DOHH2 (cell line): Measurements from ENCODE around the gene WDR35.
A peak's percentile ranks its signal among the peaks of the same experiment; 100 is the strongest.

Experiments used
- H3F3A ChIP-seq: fragments of 200-600 bp; sonication (generic), shearing (Covaris generic); 2 replicates; pipeline ENCODE4 v1.6.0; 2016; ENCODE audit warnings: antibody characterized with exemption, mild to moderate bottlenecking; ENCODE audit not compliant: control insufficient read depth, insufficient read depth
- H3K27ac ChIP-seq: fragments of 200-600 bp; sonication (generic); 2 replicates; pipeline ENCODE4 v1.5.1; 2014; ENCODE audit warnings: low read depth, mild to moderate bottlenecking, low read length, moderate library complexity
- H3K27me3 ChIP-seq: fragments of 200-600 bp; sonication (generic); 2 replicates; pipeline ENCODE4 v1.6.1; 2014; ENCODE audit warnings: mild to moderate bottlenecking, low read length, mixed read lengths; ENCODE audit not compliant: control insufficient read depth
- H3K36me3 ChIP-seq: fragments of 200-600 bp; sonication (generic); 2 replicates; pipeline ENCODE4 v1.6.1; 2014; ENCODE audit warnings: mild to moderate bottlenecking, low read length, moderate library complexity, mixed read lengths; ENCODE audit not compliant: control insufficient read depth
- H3K4me1 ChIP-seq: fragments of 200-600 bp; sonication (generic); 2 replicates; pipeline ENCODE4 v1.6.1; 2014; ENCODE audit warnings: mild to moderate bottlenecking, low read length, mixed read lengths; ENCODE audit not compliant: control insufficient read depth
- H3K4me2 ChIP-seq: fragments of 200-600 bp; sonication (generic); 2 replicates; pipeline ENCODE4 v1.6.0; 2014; ENCODE audit warnings: mild to moderate bottlenecking, low read length, moderate library complexity
- H3K4me3 ChIP-seq: fragments of 200-600 bp; sonication (generic); 2 replicates; pipeline ENCODE4 v1.5.1; 2014; ENCODE audit warnings: mild to moderate bottlenecking, low read length, mixed read lengths
- H3K79me2 ChIP-seq: fragments of 200-600 bp; sonication (generic); 2 replicates; pipeline ENCODE4 v1.6.1; 2014; ENCODE audit warnings: mild to moderate bottlenecking, low read length, mixed read lengths; ENCODE audit not compliant: control insufficient read depth
- H3K9me2 ChIP-seq: fragments of 200-600 bp; sonication (generic); replicated peaks from 2 replicates; pipeline ENCODE4 v1.6.1; 2014; ENCODE audit warnings: mild to moderate bottlenecking, low read length, mixed read lengths; ENCODE audit not compliant: control insufficient read depth
- H3K9me3 ChIP-seq: fragments of 200-600 bp; sonication (generic); 2 replicates; pipeline ENCODE4 v1.6.1; 2014; ENCODE audit warnings: antibody characterized with exemption, low read length, mixed read lengths; ENCODE audit not compliant: control insufficient read depth, insufficient read depth
- H4K20me1 ChIP-seq: fragments of 200-600 bp; sonication (generic); 2 replicates; pipeline ENCODE4 v1.6.0; 2014; ENCODE audit warnings: low read depth, mild to moderate bottlenecking, antibody characterized with exemption, low read length, moderate library complexity; ENCODE audit not compliant: control insufficient read depth, insufficient read depth
- EZH2phosphoT487 ChIP-seq: fragments of 200-600 bp; sonication (generic); IDR thresholded peaks from 2 replicates; pipeline ENCODE4 v1.6.1; 2017; ENCODE audit warnings: borderline replicate concordance, mild to moderate bottlenecking, antibody characterized with exemption, low read length, moderate library complexity, mixed read lengths
- TF ChIP-seq, protein P1 (sequence below): fragments of 200-600 bp; sonication (generic); IDR thresholded peaks from one replicate; pipeline ENCODE4 v1.5.1; 2014; ENCODE audit warnings: antibody characterized with exemption, mild to moderate bottlenecking, low read depth, low read length; ENCODE audit not compliant: poor library complexity, severe bottlenecking

The WDR35 gene

DNA sequence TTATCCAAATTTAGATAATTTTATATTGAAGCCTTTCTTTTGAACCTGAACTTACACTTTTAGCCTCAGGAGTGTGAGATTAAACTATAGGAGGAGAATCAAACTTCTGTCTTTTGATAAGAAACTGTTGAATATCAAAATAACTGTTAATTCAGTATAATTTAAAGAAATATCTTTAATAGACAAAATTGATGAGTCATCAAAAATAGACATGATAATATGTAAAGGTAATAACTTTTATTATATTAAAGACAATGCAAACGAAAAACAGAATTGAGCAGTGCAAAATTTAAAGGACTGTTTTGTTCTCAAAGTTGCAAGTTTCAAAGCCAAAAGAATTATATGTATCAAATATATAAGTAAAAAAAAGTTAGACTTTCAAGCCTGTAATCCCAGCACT, 2.0 kb upstream of the WDR35 start:
- TF ChIP-seq, protein P1, sequence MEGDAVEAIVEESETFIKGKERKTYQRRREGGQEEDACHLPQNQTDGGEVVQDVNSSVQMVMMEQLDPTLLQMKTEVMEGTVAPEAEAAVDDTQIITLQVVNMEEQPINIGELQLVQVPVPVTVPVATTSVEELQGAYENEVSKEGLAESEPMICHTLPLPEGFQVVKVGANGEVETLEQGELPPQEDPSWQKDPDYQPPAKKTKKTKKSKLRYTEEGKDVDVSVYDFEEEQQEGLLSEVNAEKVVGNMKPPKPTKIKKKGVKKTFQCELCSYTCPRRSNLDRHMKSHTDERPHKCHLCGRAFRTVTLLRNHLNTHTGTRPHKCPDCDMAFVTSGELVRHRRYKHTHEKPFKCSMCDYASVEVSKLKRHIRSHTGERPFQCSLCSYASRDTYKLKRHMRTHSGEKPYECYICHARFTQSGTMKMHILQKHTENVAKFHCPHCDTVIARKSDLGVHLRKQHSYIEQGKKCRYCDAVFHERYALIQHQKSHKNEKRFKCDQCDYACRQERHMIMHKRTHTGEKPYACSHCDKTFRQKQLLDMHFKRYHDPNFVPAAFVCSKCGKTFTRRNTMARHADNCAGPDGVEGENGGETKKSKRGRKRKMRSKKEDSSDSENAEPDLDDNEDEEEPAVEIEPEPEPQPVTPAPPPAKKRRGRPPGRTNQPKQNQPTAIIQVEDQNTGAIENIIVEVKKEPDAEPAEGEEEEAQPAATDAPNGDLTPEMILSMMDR: no peak
- no peak for TF ChIP-seq EZH2phosphoT487
- peaks cover 36% of the 10 kb centered on the region for H3K27me3 ChIP-seq

DNA sequence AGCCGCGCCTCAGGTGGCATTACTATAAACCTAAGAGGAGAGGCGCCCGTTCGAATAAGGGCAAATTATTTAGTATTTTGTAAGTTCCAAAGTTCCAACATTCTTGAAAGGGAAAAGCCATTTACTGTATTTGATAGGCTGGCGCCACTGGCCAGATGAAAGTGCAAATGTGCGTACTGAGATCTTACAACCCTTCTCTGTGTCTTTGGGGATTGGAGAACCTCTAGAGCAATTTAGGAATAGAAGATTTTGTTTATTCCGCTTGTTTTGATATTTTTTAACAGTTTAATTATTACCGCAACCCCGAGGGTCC, 467 bp upstream of the WDR35 start:
- Histone ChIP-seq H3K27ac (no peak overlapping the region), H3K27me3 (peaks cover 36% of the 10 kb centered on the region), H3K9me2 (no peaks in the 10 kb centered on the region), H3K9me3 (no peaks in the 10 kb centered on the region), H3F3A (no peaks in the 10 kb centered on the region), H3K79me2 (no peaks in the 10 kb centered on the region), H3K4me2 (peak overlapping the region; percentile 73), H4K20me1 (no peaks in the 10 kb centered on the region), H3K4me1 (peaks cover 20% of the 10 kb centered on the region), H3K4me3 (peak overlapping the region; percentile 74), H3K36me3 (no peaks in the 10 kb centered on the region)
- TF ChIP-seq EZH2phosphoT487: no peak
- TF ChIP-seq, protein P1: no peak

More for the DNA sequence above, 2.0 kb upstream of the WDR35 start:
- Histone ChIP-seq H3K4me2 (no peak overlapping the region), H4K20me1 (no peaks in the 10 kb centered on the region), H3K27ac (no peak overlapping the region), H3K9me2 (no peaks in the 10 kb centered on the region), H3F3A (no peaks in the 10 kb centered on the region), H3K4me3 (no peak overlapping the region), H3K9me3 (no peaks in the 10 kb centered on the region), H3K36me3 (no peaks in the 10 kb centered on the region), H3K79me2 (no peaks in the 10 kb centered on the region), H3K4me1 (peaks cover 20% of the 10 kb centered on the region)

DNA sequence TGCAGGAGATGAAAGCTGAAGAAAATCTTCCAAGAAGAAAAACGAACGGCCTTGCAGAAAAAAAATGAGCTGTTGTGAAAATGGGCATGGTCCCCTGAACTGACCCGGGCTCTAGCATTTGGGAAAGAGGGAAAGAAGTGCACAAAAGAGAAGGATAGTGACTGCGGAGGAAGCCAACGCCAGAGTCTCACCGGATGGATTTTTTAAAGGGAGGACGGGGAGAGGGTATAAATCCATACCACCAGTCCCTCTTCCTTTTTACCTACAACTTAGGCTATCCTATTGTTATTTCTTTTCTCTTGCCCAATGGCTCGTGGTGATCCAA, 601 bp downstream of the WDR35 start:
- Histone ChIP-seq H3K4me1 (peaks cover 20% of the 10 kb centered on the region), H3F3A (no peaks in the 10 kb centered on the region), H3K9me2 (no peaks in the 10 kb centered on the region), H3K4me3 (peak overlapping the region; percentile 74), H3K79me2 (no peaks in the 10 kb centered on the region), H3K27me3 (peaks cover 36% of the 10 kb centered on the region), H3K9me3 (no peaks in the 10 kb centered on the region), H4K20me1 (no peaks in the 10 kb centered on the region), H3K27ac (no peak overlapping the region), H3K36me3 (no peaks in the 10 kb centered on the region), H3K4me2 (peak overlapping the region; percentile 73)
- no peak for TF ChIP-seq EZH2phosphoT487
- TF ChIP-seq, protein P1: no peak

DNA sequence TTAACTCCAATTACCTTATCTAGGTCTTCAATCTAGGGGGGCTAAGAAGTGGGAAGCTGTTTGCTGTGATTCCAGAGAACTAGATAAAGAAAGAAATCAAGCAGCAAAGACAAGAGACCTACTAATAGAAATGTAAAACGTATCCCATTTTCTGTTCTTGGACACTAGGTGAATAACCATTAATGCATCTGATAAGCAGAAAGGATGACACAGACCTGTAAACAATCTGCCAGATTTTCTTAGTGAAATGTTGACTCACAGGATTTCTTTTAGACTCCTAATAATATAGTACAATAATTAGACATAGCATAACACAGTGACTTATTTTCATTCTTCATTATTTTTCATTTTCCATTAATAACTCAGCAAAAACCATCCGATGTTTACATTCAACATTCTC, 1.3 kb downstream of the WDR35 start:
- Histone ChIP-seq H3K27ac (no peak overlapping the region), H3K4me3 (no peak overlapping the region), H3K27me3 (peaks cover 29% of the 10 kb centered on the region), H3K9me2 (no peaks in the 10 kb centered on the region), H3K9me3 (no peaks in the 10 kb centered on the region), H3K4me2 (no peak overlapping the region), H4K20me1 (no peaks in the 10 kb centered on the region), H3K36me3 (no peaks in the 10 kb centered on the region), H3F3A (no peaks in the 10 kb centered on the region), H3K79me2 (no peaks in the 10 kb centered on the region), H3K4me1 (peaks cover 20% of the 10 kb centered on the region)
- TF ChIP-seq, protein P1: no peak
- no peak for TF ChIP-seq EZH2phosphoT487
